K562 (cell line): ENCODE data around the gene PTPRU. TPM values are rescaled to one million over a fixed set of nuclear protein-coding genes. Genes with fewer than 3 reads are reported as not detected.

Source experiments
- DMBX1 ChIP-seq: fragments of 250-450 bp; sonication (Bioruptor Pico); IDR thresholded peaks from 2 replicates; pipeline ENCODE4 v1.8.0; 2022; ENCODE audit warnings: inconsistent platforms, mild to moderate bottlenecking, moderate library complexity, borderline replicate concordance
- E2F3 ChIP-seq: fragments of 250-450 bp; sonication (Bioruptor Pico); IDR thresholded peaks from 2 replicates; pipeline ENCODE4 v1.4.0; 2020; ENCODE audit warnings: mild to moderate bottlenecking
- FOXA3 ChIP-seq, 2 experiments: fragments of 450-650 bp in 1 of 2; sonication (generic) in 1 of 2; formaldehyde crosslinking; IDR thresholded peaks in 1 of 2; conservative IDR thresholded peaks in 1 of 2; 2 replicates each; pipeline versions ENCODE4 v1.4.0 to v1.8.0; 2020 to 2022; ENCODE audit warnings: mild to moderate bottlenecking in 2 of 2, missing genetic modification reagents in 1 of 2
- PRPF4 ChIP-seq: fragments of 200-400 bp; formaldehyde crosslinking; IDR thresholded peaks from one replicate; pipeline ENCODE4 v1.6.1; 2017; ENCODE audit warnings: low read length, low read depth, mild to moderate bottlenecking; ENCODE audit not compliant: insufficient read depth, poor library complexity, severe bottlenecking
- SIRT6 ChIP-seq: IDR thresholded peaks from one replicate; pipeline ENCODE4 v1.6.1; 2012; ENCODE audit warnings: low read depth, mild to moderate bottlenecking, control low read depth, inconsistent platforms, low read length, moderate library complexity
- SLC30A9 ChIP-seq: fragments of 250-450 bp; sonication (Bioruptor Pico); IDR thresholded peaks from 2 replicates; pipeline ENCODE4 v1.8.0; 2022; ENCODE audit warnings: mild to moderate bottlenecking, moderate library complexity
- polyA plus RNA-seq, 8 experiments: library from polyadenylated mRNA; depleted of rRNA in 4 of 8; stranded (reverse) in 5 of 8; unstranded in 3 of 8; fragments of >200 nt; fragmentation: Nextera tagmentation in 2 of 8; fragmentation: Illumina TruSeq in 1 of 8; extraction: Ambion mirVana in 2 of 8; extraction: Trizol in 1 of 8; gene quantifications; 2 replicates each; pipeline versions ENCODE4 v1.2.1 to v1.2.3, GENCODE V29; 2011 to 2014; ENCODE audit warnings: inconsistent platforms in 1 of 8, missing spikeins in 1 of 8
- total RNA-seq, 7 experiments: library from RNA; depleted of rRNA in 6 of 7; stranded (reverse); fragments of >200 nt in 6 of 7; fragmentation: Illumina TruSeq in 2 of 7; extraction: Trizol in 2 of 7; gene quantifications; 2 replicates each; pipeline versions ENCODE4 v1.2.1 to v1.2.3, GENCODE V29; 2011 to 2021; ENCODE audit warnings: low replicate concordance in 1 of 7
- TF ChIP-seq, protein P1 (sequence below), 2 experiments: fragments of 450-650 bp in 1 of 2; sonication (generic) in 1 of 2; formaldehyde crosslinking in 1 of 2; IDR thresholded peaks in 1 of 2; conservative IDR thresholded peaks in 1 of 2; 2 replicates each; pipeline versions ENCODE4 v1.6.1 to v1.8.1; 2016 to 2023; ENCODE audit warnings: mild to moderate bottlenecking in 2 of 2, moderate library complexity in 2 of 2, inconsistent platforms in 1 of 2, missing genetic modification reagents in 1 of 2
- TF ChIP-seq, protein P2 (sequence below): fragments of 150-350 bp; conservative IDR thresholded peaks from 2 replicates; pipeline ENCODE4 v1.6.1; 2014; ENCODE audit warnings: low read length

PTPRU gene
- total and polyA plus RNA-seq, 9 of the 15 experiments (the other 6 are each of a cell fraction or from before 2014, with no cell fraction given): 0.01 to 2.9 (median 1.0) TPM

DNA sequence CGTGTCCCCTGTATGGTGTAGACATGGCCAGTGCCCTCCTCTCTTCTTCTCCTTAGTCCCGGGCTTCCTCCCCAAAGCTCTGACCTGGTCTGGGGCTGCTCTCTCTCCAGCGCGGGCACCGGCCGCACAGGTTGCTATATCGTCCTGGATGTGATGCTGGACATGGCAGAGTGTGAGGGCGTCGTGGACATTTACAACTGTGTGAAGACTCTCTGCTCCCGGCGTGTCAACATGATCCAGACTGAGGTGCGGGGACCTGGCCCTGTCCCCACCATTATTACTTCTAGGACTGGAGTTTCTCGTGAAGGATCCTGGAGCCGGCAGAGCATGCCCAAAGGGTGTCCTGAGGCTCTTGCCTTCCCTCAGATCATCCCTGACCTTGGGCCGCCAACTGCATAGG lies 78.9 kb downstream of the PTPRU start (continued):
- TF ChIP-seq SLC30A9 (CRISPR knock-in tag) (no peak), SIRT6 (no peak), PRPF4 (no peak), E2F3 (CRISPR knock-in tag) (no peak), DMBX1 (no peak), FOXA3 (CRISPR knock-in tag; conservative IDR thresholded peaks at IDR 0.05 in 1 of 2, IDR thresholded peaks at IDR 0.05 in 1 of 2) (no peak)
- TF ChIP-seq, protein P1, sequence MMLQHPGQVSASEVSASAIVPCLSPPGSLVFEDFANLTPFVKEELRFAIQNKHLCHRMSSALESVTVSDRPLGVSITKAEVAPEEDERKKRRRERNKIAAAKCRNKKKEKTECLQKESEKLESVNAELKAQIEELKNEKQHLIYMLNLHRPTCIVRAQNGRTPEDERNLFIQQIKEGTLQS (IDR thresholded peaks at IDR 0.05): no peak
- TF ChIP-seq, protein P1 (CRISPR knock-in tag; conservative IDR thresholded peaks at IDR 0.05): no peak
- TF ChIP-seq, protein P2, sequence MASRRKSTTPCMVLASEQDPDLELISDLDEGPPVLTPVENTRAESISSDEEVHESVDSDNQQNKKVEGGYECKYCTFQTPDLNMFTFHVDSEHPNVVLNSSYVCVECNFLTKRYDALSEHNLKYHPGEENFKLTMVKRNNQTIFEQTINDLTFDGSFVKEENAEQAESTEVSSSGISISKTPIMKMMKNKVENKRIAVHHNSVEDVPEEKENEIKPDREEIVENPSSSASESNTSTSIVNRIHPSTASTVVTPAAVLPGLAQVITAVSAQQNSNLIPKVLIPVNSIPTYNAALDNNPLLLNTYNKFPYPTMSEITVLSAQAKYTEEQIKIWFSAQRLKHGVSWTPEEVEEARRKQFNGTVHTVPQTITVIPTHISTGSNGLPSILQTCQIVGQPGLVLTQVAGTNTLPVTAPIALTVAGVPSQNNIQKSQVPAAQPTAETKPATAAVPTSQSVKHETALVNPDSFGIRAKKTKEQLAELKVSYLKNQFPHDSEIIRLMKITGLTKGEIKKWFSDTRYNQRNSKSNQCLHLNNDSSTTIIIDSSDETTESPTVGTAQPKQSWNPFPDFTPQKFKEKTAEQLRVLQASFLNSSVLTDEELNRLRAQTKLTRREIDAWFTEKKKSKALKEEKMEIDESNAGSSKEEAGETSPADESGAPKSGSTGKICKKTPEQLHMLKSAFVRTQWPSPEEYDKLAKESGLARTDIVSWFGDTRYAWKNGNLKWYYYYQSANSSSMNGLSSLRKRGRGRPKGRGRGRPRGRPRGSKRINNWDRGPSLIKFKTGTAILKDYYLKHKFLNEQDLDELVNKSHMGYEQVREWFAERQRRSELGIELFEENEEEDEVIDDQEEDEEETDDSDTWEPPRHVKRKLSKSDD: no peak
